GM18870 (cell line): ENCODE data around the gene PTGIR.
"Not testable (repeated sequence)": the region's sequence is repeated elsewhere in the genome, so short reads cannot be mapped to it uniquely, and the experiment has no call there.

ENCODE experiments used
- ATAC-seq: cut with Tn5 transposase; IDR thresholded peaks from one replicate; pipeline ENCODE4 v1.9.1; 2021; ENCODE audit warnings: moderate library complexity; ENCODE audit not compliant: unreplicated experiment

PTGIR gene

GRCh38 chr19:46639358-46640182 lies 14.7 kb upstream of the PTGIR start:
- ATAC-seq, result no peak

GRCh38 chr19:46637224-46637623 lies 12.3 kb upstream of the PTGIR start:
- no peak for ATAC-seq

GRCh38 chr19:46635920-46636761 lies 11.3 kb upstream of the PTGIR start, which contains the start of gene GNG8:
Gene GNG8 (minus strand): TSS chr19:46636202. CDS start chr19:46634682, 1,520 bp downstream.
- no peak for ATAC-seq

GRCh38 chr19:46634656-46635218 lies 9.8 kb upstream of the PTGIR start:
- no peak for ATAC-seq

- no peak for ATAC-seq
Observed at GRCh38 chr19:46634045-46634655, 9.3 kb upstream of the PTGIR start.

- ATAC-seq, result no peak
Observed at GRCh38 chr19:46633130-46633529, 8.2 kb upstream of the PTGIR start.

GRCh38 chr19:46631481-46631880 lies 6.6 kb upstream of the PTGIR start:
- no peak for ATAC-seq

- no peak for ATAC-seq
Observed at GRCh38 chr19:46630586-46631205, 5.8 kb upstream of the PTGIR start.

- ATAC-seq, result no peak
Observed at GRCh38 chr19:46629546-46630025, 4.7 kb upstream of the PTGIR start.

GRCh38 chr19:46628970-46629369 lies 4.1 kb upstream of the PTGIR start:
- ATAC-seq, result not testable (repeated sequence)

GRCh38 chr19:46626446-46626845 lies 1.6 kb upstream of the PTGIR start:
- no peak for ATAC-seq

- no peak for ATAC-seq
Observed at GRCh38 chr19:46625731-46626130, 842 bp upstream of the PTGIR start.

GRCh38 chr19:46623915-46624502 lies 880 bp downstream of the PTGIR start:
- no peak for ATAC-seq

- no peak for ATAC-seq
Observed at GRCh38 chr19:46622118-46622446, 2.8 kb downstream of the PTGIR start.

GRCh38 chr19:46621191-46622117 lies 3.4 kb downstream of the PTGIR start:
- ATAC-seq, result no peak

GRCh38 chr19:46620716-46621115 lies 4.2 kb downstream of the PTGIR start:
- ATAC-seq, result no peak

- ATAC-seq, result no peak
Observed at GRCh38 chr19:46620267-46620666, 4.6 kb downstream of the PTGIR start.

- no peak for ATAC-seq
Observed at GRCh38 chr19:46618670-46619231, 6.1 kb downstream of the PTGIR start.

GRCh38 chr19:46617601-46618000 lies 7.3 kb downstream of the PTGIR start:
- no peak for ATAC-seq
